Activated CD4-positive, alpha-beta T cell treated with anti-CD3 and anti-CD28 coated beads, Interleukin-2, amount 10 ng/mL, durations not matched to agents 7 days and 5 days (primary cell): Measurements from ENCODE around the gene TLK2. TPM values are rescaled to one million over a fixed set of nuclear protein-coding genes. Genes with fewer than 3 reads are reported as not detected.

ENCODE experiments used
- CTCF ChIA-PET: fragments of 350-600 bp; sonication (Branson Sonifier 250); formaldehyde crosslinking; loops from one replicate; lab custom pipeline; 2021; ENCODE audit warnings: antibody characterized with exemption; lab: Charles Lee
- POLR2A ChIA-PET: fragments of 350-600 bp; sonication (Branson Sonifier 250); formaldehyde crosslinking; loops from one replicate; lab custom pipeline; 2021; ENCODE audit warnings: antibody characterized with exemption; lab: Charles Lee
- DNase-seq: peaks from one replicate; pipeline ENCODE4 v3.0.0-alpha.2; 2020
- H3K27ac Mint-ChIP-seq: one replicate; pipeline ENCODE4 v1.8.0; 2021; ENCODE audit warnings: mild to moderate bottlenecking, moderate library complexity, mixed read lengths
- H3K27me3 Mint-ChIP-seq: one replicate; pipeline ENCODE4 v1.8.0; 2021; ENCODE audit warnings: mixed read lengths
- H3K36me3 Mint-ChIP-seq: one replicate; pipeline ENCODE4 v1.8.0; 2021; ENCODE audit warnings: low read depth, mixed read lengths
- H3K4me1 Mint-ChIP-seq: one replicate; pipeline ENCODE4 v1.8.0; 2021; ENCODE audit warnings: mixed read lengths
- H3K4me3 Mint-ChIP-seq: one replicate; pipeline ENCODE4 v1.8.0; 2021; ENCODE audit warnings: mild to moderate bottlenecking, moderate library complexity, mixed read lengths
- H3K9me3 Mint-ChIP-seq: one replicate; pipeline ENCODE4 v1.8.0; 2021; ENCODE audit warnings: mixed read lengths
- total RNA-seq, 2 experiments: library from RNA; stranded (reverse); gene quantifications; one replicate each; pipeline ENCODE4 v1.2.3, GENCODE V29; 2021

Gene TLK2
- total RNA-seq, 2 experiments from 2014 or later = 43.2 to 49.2 TPM

GRCh38 chr17:62649570-62649969 lies 170.9 kb downstream of the TLK2 start:
- POLR2A ChIA-PET = no interaction called here
- H3K9me3 Mint-ChIP-seq = no peaks in the 10 kb centered on the region
- H3K4me1 Mint-ChIP-seq = peaks cover 23% of the 10 kb centered on the region
- H3K27ac Mint-ChIP-seq = no peak overlapping the region
- no peak for DNase-seq
- CTCF ChIA-PET = no interaction called here
- H3K36me3 Mint-ChIP-seq = no peaks in the 10 kb centered on the region
- H3K27me3 Mint-ChIP-seq = peaks cover 52% of the 10 kb centered on the region
- no peak overlapping the region for H3K4me3 Mint-ChIP-seq

GRCh38 chr17:62650587-62650986 lies 172.0 kb downstream of the TLK2 start:
- no peaks in the 10 kb centered on the region for H3K36me3 Mint-ChIP-seq
- ChIA-PET POLR2A (no interaction called here), CTCF (no interaction called here)
- H3K27ac Mint-ChIP-seq = no peak overlapping the region
- no peak for DNase-seq
- peaks cover 23% of the 10 kb centered on the region for H3K4me1 Mint-ChIP-seq
- peaks cover 52% of the 10 kb centered on the region for H3K27me3 Mint-ChIP-seq
- H3K9me3 Mint-ChIP-seq = no peaks in the 10 kb centered on the region
- no peak overlapping the region for H3K4me3 Mint-ChIP-seq

- H3K27ac Mint-ChIP-seq = peak overlapping the region; percentile 78
- DNase-seq = peak; percentile 19
- peaks cover 23% of the 10 kb centered on the region for H3K4me1 Mint-ChIP-seq
- peak overlapping the region; percentile 72 for H3K4me3 Mint-ChIP-seq
- no peaks in the 10 kb centered on the region for H3K9me3 Mint-ChIP-seq
- ChIA-PET CTCF (no interaction called here), POLR2A (no interaction called here)
- H3K27me3 Mint-ChIP-seq = peaks cover 48% of the 10 kb centered on the region
- H3K36me3 Mint-ChIP-seq = no peaks in the 10 kb centered on the region
Measured at GRCh38 chr17:62652251-62653001, 173.8 kb downstream of the TLK2 start.

GRCh38 chr17:62653002-62653825 lies 174.6 kb downstream of the TLK2 start:
- Mint-ChIP-seq H3K27me3 (peaks cover 46% of the 10 kb centered on the region), H3K36me3 (no peaks in the 10 kb centered on the region), H3K9me3 (no peaks in the 10 kb centered on the region), H3K27ac (no peak overlapping the region), H3K4me3 (peak overlapping the region; percentile 72), H3K4me1 (peaks cover 23% of the 10 kb centered on the region)
- DNase-seq = peak; percentile 60
- CTCF ChIA-PET = interaction anchor here (0.5 kb wide), 1 partner anchor 20 kb away, joined by 3 read pairs; no protein-coding TSS in a partner anchor
- POLR2A ChIA-PET = no interaction called here

- no peak for DNase-seq
- Mint-ChIP-seq H3K4me3 (peak overlapping the region; percentile 72), H3K4me1 (peaks cover 23% of the 10 kb centered on the region), H3K36me3 (no peaks in the 10 kb centered on the region), H3K27me3 (peaks cover 38% of the 10 kb centered on the region), H3K27ac (no peak overlapping the region), H3K9me3 (no peaks in the 10 kb centered on the region)
- POLR2A ChIA-PET = no interaction called here
- CTCF ChIA-PET = interaction anchor here (0.5 to 1.4 kb wide), 2 partner anchors 20 to 33 kb away, joined by 3 read pairs; no protein-coding TSS in a partner anchor
Measured at GRCh38 chr17:62653826-62654761, 175.5 kb downstream of the TLK2 start.

GRCh38 chr17:62655656-62656055 lies 177.0 kb downstream of the TLK2 start:
- no peak for DNase-seq
- H3K27me3 Mint-ChIP-seq = peaks cover 34% of the 10 kb centered on the region
- peaks cover 23% of the 10 kb centered on the region for H3K4me1 Mint-ChIP-seq
- no peaks in the 10 kb centered on the region for H3K36me3 Mint-ChIP-seq
- no peak overlapping the region for H3K4me3 Mint-ChIP-seq
- POLR2A ChIA-PET = no interaction called here
- H3K9me3 Mint-ChIP-seq = peaks cover 7% of the 10 kb centered on the region
- H3K27ac Mint-ChIP-seq = no peak overlapping the region
- CTCF ChIA-PET = interaction anchor here (1.4 kb wide), 1 partner anchor 31 kb away, joined by 3 read pairs; no protein-coding TSS in a partner anchor

- POLR2A ChIA-PET = no interaction called here
- no peak for DNase-seq
- Mint-ChIP-seq H3K9me3 (peaks cover 11% of the 10 kb centered on the region), H3K4me3 (no peak overlapping the region), H3K4me1 (peaks cover 23% of the 10 kb centered on the region), H3K27ac (no peak overlapping the region), H3K27me3 (peaks cover 33% of the 10 kb centered on the region), H3K36me3 (no peaks in the 10 kb centered on the region)
- CTCF ChIA-PET = interaction anchor here (1.2 kb wide), 1 partner anchor 17 kb away, joined by 3 read pairs; no protein-coding TSS in a partner anchor
Measured at GRCh38 chr17:62656446-62656845, 177.8 kb downstream of the TLK2 start.

- Mint-ChIP-seq H3K4me1 (peaks cover 16% of the 10 kb centered on the region), H3K27ac (no peak overlapping the region), H3K36me3 (no peaks in the 10 kb centered on the region), H3K4me3 (no peak overlapping the region), H3K9me3 (peaks cover 11% of the 10 kb centered on the region), H3K27me3 (peaks cover 27% of the 10 kb centered on the region)
- DNase-seq = no peak
- ChIA-PET POLR2A (no interaction called here), CTCF (interaction anchor here (0.6 to 1.2 kb wide), 3 partner anchors 15 to 65 kb away, joined by 3 read pairs; no protein-coding TSS in a partner anchor)
Measured at GRCh38 chr17:62657145-62657665, 178.6 kb downstream of the TLK2 start.

- ChIA-PET CTCF (interaction anchor here (0.6 to 1.2 kb wide), 3 partner anchors 14 to 65 kb away, joined by 3 read pairs; no protein-coding TSS in a partner anchor), POLR2A (no interaction called here)
- no peak for DNase-seq
- Mint-ChIP-seq H3K9me3 (peaks cover 11% of the 10 kb centered on the region), H3K36me3 (no peaks in the 10 kb centered on the region), H3K27ac (no peak overlapping the region), H3K27me3 (peaks cover 26% of the 10 kb centered on the region), H3K4me1 (peaks cover 13% of the 10 kb centered on the region), H3K4me3 (no peak overlapping the region)
Measured at GRCh38 chr17:62657690-62658089, 179.1 kb downstream of the TLK2 start.

GRCh38 chr17:62658136-62658920 lies 179.7 kb downstream of the TLK2 start:
- ChIA-PET CTCF (interaction anchor here (1.0 kb wide), 1 partner anchor 14 kb away, joined by 3 read pairs; no protein-coding TSS in a partner anchor), POLR2A (no interaction called here)
- Mint-ChIP-seq H3K4me3 (no peak overlapping the region), H3K36me3 (no peaks in the 10 kb centered on the region), H3K9me3 (peaks cover 11% of the 10 kb centered on the region), H3K27me3 (peaks cover 26% of the 10 kb centered on the region), H3K4me1 (peaks cover 9% of the 10 kb centered on the region), H3K27ac (no peak overlapping the region)
- no peak for DNase-seq

GRCh38 chr17:62660629-62661118 lies 182.0 kb downstream of the TLK2 start:
- peaks cover 11% of the 10 kb centered on the region for H3K9me3 Mint-ChIP-seq
- ChIA-PET POLR2A (no interaction called here), CTCF (interaction anchor here (1.4 kb wide), 1 partner anchor 239 kb away, joined by 3 read pairs; no protein-coding TSS in a partner anchor)
- peaks cover 16% of the 10 kb centered on the region for H3K27me3 Mint-ChIP-seq
- no peak overlapping the region for H3K27ac Mint-ChIP-seq
- no peaks in the 10 kb centered on the region for H3K4me1 Mint-ChIP-seq
- DNase-seq = no peak
- no peak overlapping the region for H3K4me3 Mint-ChIP-seq
- H3K36me3 Mint-ChIP-seq = no peaks in the 10 kb centered on the region
